Peyer's patch (tissue), 4 donors: Measurements from ENCODE around the gene PCDH1. TPM values are rescaled to one million over a fixed set of nuclear protein-coding genes. Genes with fewer than 3 reads are reported as not detected.

Experiments
- DNase-seq, 3 donors: peaks; one replicate each; pipeline ENCODE4 v3.0.0-alpha.2; 2017 to 2019
- H3K27ac ChIP-seq, 4 donors: fragments of 200-600 bp; sonication (generic); one replicate each; pipeline ENCODE4 v1.5.1; 2016 to 2019
- H3K27me3 ChIP-seq, 2 donors: fragments of 200-600 bp; sonication (generic); one replicate each; pipeline ENCODE4 v1.5.1; 2019
- H3K36me3 ChIP-seq, 3 donors: fragments of 200-600 bp; sonication (generic); one replicate each; pipeline ENCODE4 v1.5.1; 2016 to 2019
- H3K4me1 ChIP-seq, 4 donors: fragments of 200-600 bp; sonication (generic); one replicate each; pipeline ENCODE4 v1.5.1; 2016 to 2019
- H3K4me3 ChIP-seq, 4 donors: fragments of 200-600 bp; sonication (generic); 1 replicate in 3 of 4; 2 replicates in 1 of 4; pipeline ENCODE4 v1.5.1; 2016 to 2019; ENCODE audit warnings: mild to moderate bottlenecking in 1 of 4
- H3K9me3 ChIP-seq, 4 donors: fragments of 200-600 bp; sonication (generic); one replicate each; pipeline ENCODE4 v1.5.1; 2016 to 2019; ENCODE audit warnings: mild to moderate bottlenecking in 1 of 4
- POLR2A ChIP-seq, 2 donors: fragments of 450-650 bp; IDR thresholded peaks; one replicate each; pipeline ENCODE4 v1.5.1; 2017; ENCODE audit warnings: antibody characterized with exemption in 2 of 2, mild to moderate bottlenecking in 2 of 2, moderate library complexity in 2 of 2
- total RNA-seq, 4 donors: library from RNA; depleted of rRNA; stranded (reverse); fragments of >200 nt; gene quantifications; one replicate each; pipeline ENCODE4 v1.1.0, GENCODE V29; 2016
- TF ChIP-seq, protein P1 (sequence below), 6 experiments: fragments of 450-650 bp in 4 of 6; fragments of 200-600 bp in 2 of 6; sonication (generic) in 1 of 6; IDR thresholded peaks; one replicate each; pipeline ENCODE4 v1.5.1; 2017 to 2019; ENCODE audit warnings: antibody characterized with exemption in 6 of 6, mild to moderate bottlenecking in 3 of 6, moderate library complexity in 1 of 6

The PCDH1 gene
- total RNA-seq, 4 donors from 2014 or later: 64.4 to 169 (median 164) TPM

- Histone ChIP-seq H3K27ac (peak overlapping the region in 2 of 4 donors; percentile 25 to 48), H3K4me3 (no peak overlapping the region), H3K4me1 (no peaks in the 10 kb centered on the region), H3K27me3 (no peaks in the 10 kb centered on the region), H3K36me3 (no peaks in the 10 kb centered on the region), H3K9me3 (no peaks in the 10 kb centered on the region)
- TF ChIP-seq, protein P1, sequence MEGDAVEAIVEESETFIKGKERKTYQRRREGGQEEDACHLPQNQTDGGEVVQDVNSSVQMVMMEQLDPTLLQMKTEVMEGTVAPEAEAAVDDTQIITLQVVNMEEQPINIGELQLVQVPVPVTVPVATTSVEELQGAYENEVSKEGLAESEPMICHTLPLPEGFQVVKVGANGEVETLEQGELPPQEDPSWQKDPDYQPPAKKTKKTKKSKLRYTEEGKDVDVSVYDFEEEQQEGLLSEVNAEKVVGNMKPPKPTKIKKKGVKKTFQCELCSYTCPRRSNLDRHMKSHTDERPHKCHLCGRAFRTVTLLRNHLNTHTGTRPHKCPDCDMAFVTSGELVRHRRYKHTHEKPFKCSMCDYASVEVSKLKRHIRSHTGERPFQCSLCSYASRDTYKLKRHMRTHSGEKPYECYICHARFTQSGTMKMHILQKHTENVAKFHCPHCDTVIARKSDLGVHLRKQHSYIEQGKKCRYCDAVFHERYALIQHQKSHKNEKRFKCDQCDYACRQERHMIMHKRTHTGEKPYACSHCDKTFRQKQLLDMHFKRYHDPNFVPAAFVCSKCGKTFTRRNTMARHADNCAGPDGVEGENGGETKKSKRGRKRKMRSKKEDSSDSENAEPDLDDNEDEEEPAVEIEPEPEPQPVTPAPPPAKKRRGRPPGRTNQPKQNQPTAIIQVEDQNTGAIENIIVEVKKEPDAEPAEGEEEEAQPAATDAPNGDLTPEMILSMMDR (IDR thresholded peaks at IDR 0.05): no peak
- TF ChIP-seq POLR2A (IDR thresholded peaks at IDR 0.05): no peak
- DNase-seq: no peak
These were observed 72.2 kb downstream of the PCDH1 start for GRCh38 chr5:141805874-141806595.

DNA sequence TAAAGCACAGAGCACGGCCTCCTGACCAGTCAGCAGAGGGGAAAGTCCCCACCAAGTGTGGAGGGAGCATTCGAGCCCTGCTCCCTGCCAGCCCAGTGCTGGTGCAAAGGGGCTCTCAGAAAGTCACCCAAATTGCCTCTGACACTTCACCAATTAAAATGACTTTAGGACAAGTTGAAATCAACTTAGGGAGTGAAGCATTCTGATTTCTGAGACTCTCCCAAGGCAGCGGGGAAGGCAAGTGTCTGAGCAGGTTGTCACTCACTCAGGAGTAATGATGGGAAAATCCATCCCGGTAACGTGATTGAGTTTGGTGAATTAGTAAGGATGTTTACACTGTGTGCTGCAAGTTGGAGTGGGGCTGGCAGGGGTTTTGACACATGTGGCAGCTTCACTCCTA, 73.7 kb downstream of the PCDH1 start:
- Histone ChIP-seq H3K36me3 (no peaks in the 10 kb centered on the region), H3K4me3 (no peak overlapping the region), H3K27me3 (no peaks in the 10 kb centered on the region), H3K27ac (no peak overlapping the region), H3K9me3 (no peaks in the 10 kb centered on the region), H3K4me1 (no peaks in the 10 kb centered on the region)
- no peak for DNase-seq
- TF ChIP-seq POLR2A (IDR thresholded peaks at IDR 0.05): no peak
- TF ChIP-seq, protein P1 (IDR thresholded peaks at IDR 0.05): no peak

Other genes starting within 250 kb of the PCDH1 start
- 10 to 100 TPM; 31.2 to 55.6 (median 47.9) TPM for gene HDAC3, start 241.6 kb downstream of the PCDH1 start, total RNA-seq
- gene RELL2, start 241.4 kb downstream of the PCDH1 start, total RNA-seq: 10 to 100 TPM in 3 of 4 donors, 1 to 10 TPM in 1; 8.0 to 13.2 (median 10.6) TPM
- gene FCHSD1, start 227.0 kb downstream of the PCDH1 start, total RNA-seq: 100 to 1,000 TPM in 1 of 4 donors, 10 to 100 TPM in 3; 19.8 to 116 (median 45.7) TPM
- 10 to 100 TPM in 2 of 4 donors, 1 to 10 TPM in 2; 1.1 to 13.2 (median 9.7) TPM for gene ARAP3, start 196.2 kb downstream of the PCDH1 start, total RNA-seq
- gene DELE1, start 45.5 kb upstream of the PCDH1 start, total RNA-seq: 100 to 1,000 TPM in 2 of 4 donors, 10 to 100 TPM in 2; 76.0 to 144 (median 96.0) TPM
- 1 to 10 TPM in 2 of 4 donors, under 1 TPM in 2; 0.53 to 1.7 (median 1.1) TPM for gene PCDH12, start 79.8 kb upstream of the PCDH1 start, total RNA-seq
- 10 to 100 TPM; 20.6 to 37.8 (median 34.6) TPM for gene RNF14, start 90.7 kb upstream of the PCDH1 start, total RNA-seq
- 10 to 100 TPM; 14.9 to 31.9 (median 23.5) TPM for gene GNPDA1, start 134.6 kb upstream of the PCDH1 start, total RNA-seq
- gene NDFIP1, start 230.4 kb upstream of the PCDH1 start, total RNA-seq: 100 to 1,000 TPM in 2 of 4 donors, 10 to 100 TPM in 2; 30.5 to 112 (median 93.0) TPM